Measurements from ENCODE around the gene NPHP3.

- TF ChIP-seq CTCF (IDR thresholded peaks at IDR 0.05) (no peak), POLR2AphosphoS5 (IDR thresholded peaks at IDR 0.05) (no peak), EP300 (IDR thresholded peaks at IDR 0.05) (no peak), POLR2A (IDR thresholded peaks at IDR 0.05) (no peak)
Observed at GRCh38 chr3:132654190-132654589, 68.0 kb downstream of the NPHP3 start.
